Central memory CD4-positive, alpha-beta T cell (primary cell): ENCODE measurements around the gene MPPED2.
"Not testable (repeated sequence)": the region's sequence is repeated elsewhere in the genome, so short reads cannot be mapped to it uniquely, and the experiment has no call there.

Experiments used
- DNase-seq: peaks from one replicate; pipeline ENCODE4 v3.0.0; 2022

MPPED2 gene

GRCh38 chr11:30578406-30578805 is 7.7 kb downstream of the MPPED2 start:
- DNase-seq, result no peak

GRCh38 chr11:30573951-30574350 is 12.2 kb downstream of the MPPED2 start:
- no peak for DNase-seq

- no peak for DNase-seq
These were observed 17.2 kb downstream of the MPPED2 start for GRCh38 chr11:30568931-30569330.

GRCh38 chr11:30567644-30568043 is 18.5 kb downstream of the MPPED2 start:
- no peak for DNase-seq

GRCh38 chr11:30567120-30567519 is 19.0 kb downstream of the MPPED2 start:
- DNase-seq, result no peak

GRCh38 chr11:30566482-30566881 is 19.7 kb downstream of the MPPED2 start:
- DNase-seq, result no peak

- no peak for DNase-seq
These were observed 21.1 kb downstream of the MPPED2 start for GRCh38 chr11:30565027-30565426.

GRCh38 chr11:30561691-30562415 is 24.3 kb downstream of the MPPED2 start:
- DNase-seq, result no peak

GRCh38 chr11:30560206-30561106 is 25.7 kb downstream of the MPPED2 start:
- no peak for DNase-seq

GRCh38 chr11:30559004-30559403 is 27.1 kb downstream of the MPPED2 start:
- DNase-seq, result no peak

- not testable (repeated sequence) for DNase-seq
These were observed 31.6 kb downstream of the MPPED2 start for GRCh38 chr11:30554587-30554986.

GRCh38 chr11:30553521-30554110 is 32.5 kb downstream of the MPPED2 start:
- no peak for DNase-seq

- no peak for DNase-seq
These were observed 33.3 kb downstream of the MPPED2 start for GRCh38 chr11:30552839-30553238.

GRCh38 chr11:30550022-30550542 is 36.1 kb downstream of the MPPED2 start:
- DNase-seq, result no peak

GRCh38 chr11:30549565-30549964 is 36.6 kb downstream of the MPPED2 start:
- DNase-seq, result no peak

- DNase-seq, result no peak
These were observed 39.8 kb downstream of the MPPED2 start for GRCh38 chr11:30546334-30546733.

- DNase-seq, result no peak
These were observed 40.6 kb downstream of the MPPED2 start for GRCh38 chr11:30545507-30545906.

GRCh38 chr11:30543066-30543465 is 43.1 kb downstream of the MPPED2 start:
- no peak for DNase-seq

- DNase-seq, result no peak
These were observed 45.4 kb downstream of the MPPED2 start for GRCh38 chr11:30540781-30541180.

- DNase-seq, result no peak
These were observed 47.9 kb downstream of the MPPED2 start for GRCh38 chr11:30538251-30538650.

GRCh38 chr11:30535818-30536217 is 50.3 kb downstream of the MPPED2 start:
- DNase-seq, result no peak

- DNase-seq, result no peak
These were observed 52.7 kb downstream of the MPPED2 start for GRCh38 chr11:30533445-30533947.

- no peak for DNase-seq
These were observed 58.6 kb downstream of the MPPED2 start for GRCh38 chr11:30527566-30527965.
